ENCODE data around the gene TMEM86B. TPM values are rescaled to one million over a fixed set of nuclear protein-coding genes. Genes with fewer than 3 reads are reported as not detected.

Gene TMEM86B
- total and polyA plus RNA-seq, 5 donors from 2014 or later = 0.25 to 13.3 (median 0.66) TPM; not detected in 1

GRCh38 chr19:55256562-55257460, 28.2 kb upstream of the TMEM86B start:
- Mint-ChIP-seq H3K27ac (peak overlapping the region; percentile 94 to 99 (median 98)), H3K4me1 (peaks cover 13 to 71% (median 38%) of the 10 kb centered on the region in 4 donors), H3K9me3 (no peaks in the 10 kb centered on the region), H3K27me3 (peaks cover 4% of the 10 kb centered on the region), H3K4me3 (peak overlapping the region; percentile 97 to 99 (median 97)), H3K36me3 (peaks cover 13% of the 10 kb centered on the region)
- no peaks in the 10 kb centered on the region for H3K27me3 ChIP-seq (ENCODE audit: control insufficient read depth, insufficient read depth, low read length)
- peaks cover 70% of the 10 kb centered on the region for H3K4me1 ChIP-seq (ENCODE audit: control insufficient read depth, insufficient read depth, low read length, poor library complexity, severe bottlenecking)
- peak overlapping the region; percentile 85 for H3K4me3 ChIP-seq (ENCODE audit: low read depth, low read length)
- ATAC-seq (ENCODE audit: low read depth in 2 of 2) = no peak
- peak overlapping the region; percentile 93 for H3K27ac ChIP-seq (ENCODE audit: insufficient read depth, low read length, poor library complexity, severe bottlenecking)
- H3K9me3 ChIP-seq (ENCODE audit: control insufficient read depth in 2 of 2, low read length in 2 of 2) = no peaks in the 10 kb centered on the region
- DNase-seq = peak in 1 of 3 donors; percentile 14
- no peaks in the 10 kb centered on the region for H3K36me3 ChIP-seq (ENCODE audit: control insufficient read depth, insufficient read depth, low read length)

GRCh38 chr19:55255618-55256423, 27.3 kb upstream of the TMEM86B start:
- Histone ChIP-seq H3K4me1 (ENCODE audit: control insufficient read depth, insufficient read depth, low read length, poor library complexity, severe bottlenecking) (peaks cover 80% of the 10 kb centered on the region), H3K27ac (ENCODE audit: insufficient read depth, low read length, poor library complexity, severe bottlenecking) (peak overlapping the region; percentile 93), H3K4me3 (ENCODE audit: low read depth, low read length) (peak overlapping the region; percentile 85), H3K9me3 (ENCODE audit: control insufficient read depth in 2 of 2, low read length in 2 of 2) (no peaks in the 10 kb centered on the region), H3K27me3 (ENCODE audit: control insufficient read depth, insufficient read depth, low read length) (no peaks in the 10 kb centered on the region), H3K36me3 (ENCODE audit: control insufficient read depth, insufficient read depth, low read length) (no peaks in the 10 kb centered on the region)
- H3K4me1 Mint-ChIP-seq = peaks cover 16 to 81% (median 45%) of the 10 kb centered on the region in 4 donors
- H3K36me3 Mint-ChIP-seq = peaks cover 20% of the 10 kb centered on the region
- no peak for ATAC-seq (ENCODE audit: low read depth in 2 of 2)
- H3K4me3 Mint-ChIP-seq = peak overlapping the region; percentile 97 to 99 (median 97)
- H3K9me3 Mint-ChIP-seq = no peaks in the 10 kb centered on the region
- H3K27me3 Mint-ChIP-seq = peaks cover 4% of the 10 kb centered on the region
- peak in 2 of 3 donors; percentile 20 to 65 for DNase-seq
- H3K27ac Mint-ChIP-seq = peak overlapping the region; percentile 94 to 99 (median 98)

- no peaks in the 10 kb centered on the region for H3K27me3 ChIP-seq (ENCODE audit: control insufficient read depth, insufficient read depth, low read length)
- no peaks in the 10 kb centered on the region for H3K9me3 ChIP-seq (ENCODE audit: control insufficient read depth in 2 of 2, low read length in 2 of 2)
- H3K4me1 ChIP-seq (ENCODE audit: control insufficient read depth, insufficient read depth, low read length, poor library complexity, severe bottlenecking) = peaks cover 83% of the 10 kb centered on the region
- peak overlapping the region; percentile 93 for H3K27ac ChIP-seq (ENCODE audit: insufficient read depth, low read length, poor library complexity, severe bottlenecking)
- no peak for DNase-seq
- Mint-ChIP-seq H3K4me1 (peaks cover 16 to 83% (median 46%) of the 10 kb centered on the region in 4 donors), H3K27ac (peak overlapping the region; percentile 94 to 99 (median 98)), H3K4me3 (peak overlapping the region; percentile 97 to 99 (median 97)), H3K27me3 (peaks cover 4% of the 10 kb centered on the region), H3K36me3 (peaks cover 23% of the 10 kb centered on the region), H3K9me3 (no peaks in the 10 kb centered on the region)
- H3K36me3 ChIP-seq (ENCODE audit: control insufficient read depth, insufficient read depth, low read length) = peaks cover 6% of the 10 kb centered on the region
- H3K4me3 ChIP-seq (ENCODE audit: low read depth, low read length) = peak overlapping the region; percentile 85
- ATAC-seq (ENCODE audit: low read depth in 2 of 2) = no peak
These were observed 26.0 kb upstream of the TMEM86B start for GRCh38 chr19:55254625-55254977.

- H3K27ac ChIP-seq (ENCODE audit: insufficient read depth, low read length, poor library complexity, severe bottlenecking) = peak overlapping the region; percentile 93
- H3K4me3 ChIP-seq (ENCODE audit: low read depth, low read length) = peak overlapping the region; percentile 85
- ATAC-seq (ENCODE audit: low read depth in 2 of 2) (peak; percentile 61 to 63), DNase-seq (peak; percentile 46 to 90 (median 84))
- H3K9me3 ChIP-seq (ENCODE audit: control insufficient read depth in 2 of 2, low read length in 2 of 2) = no peaks in the 10 kb centered on the region
- Mint-ChIP-seq H3K9me3 (no peaks in the 10 kb centered on the region), H3K4me1 (peaks cover 16 to 80% (median 43%) of the 10 kb centered on the region in 4 donors), H3K36me3 (peaks cover 23% of the 10 kb centered on the region), H3K27me3 (peaks cover 4% of the 10 kb centered on the region), H3K4me3 (peak overlapping the region; percentile 97 to 99 (median 97)), H3K27ac (peak overlapping the region; percentile 94 to 98 (median 98))
- H3K27me3 ChIP-seq (ENCODE audit: control insufficient read depth, insufficient read depth, low read length) = no peaks in the 10 kb centered on the region
- peaks cover 79% of the 10 kb centered on the region for H3K4me1 ChIP-seq (ENCODE audit: control insufficient read depth, insufficient read depth, low read length, poor library complexity, severe bottlenecking)
- H3K36me3 ChIP-seq (ENCODE audit: control insufficient read depth, insufficient read depth, low read length) = peaks cover 7% of the 10 kb centered on the region
These were observed 25.5 kb upstream of the TMEM86B start for GRCh38 chr19:55253842-55254624.

- Mint-ChIP-seq H3K9me3 (no peaks in the 10 kb centered on the region), H3K4me1 (peaks cover 16 to 89% (median 52%) of the 10 kb centered on the region in 4 donors), H3K36me3 (peaks cover 23% of the 10 kb centered on the region), H3K4me3 (peak overlapping the region; percentile 97 to 99 (median 97)), H3K27me3 (peaks cover 3% of the 10 kb centered on the region), H3K27ac (peak overlapping the region; percentile 94 to 98 (median 98))
- Histone ChIP-seq H3K36me3 (ENCODE audit: control insufficient read depth, insufficient read depth, low read length) (peaks cover 16% of the 10 kb centered on the region), H3K27me3 (ENCODE audit: control insufficient read depth, insufficient read depth, low read length) (no peaks in the 10 kb centered on the region), H3K4me1 (ENCODE audit: control insufficient read depth, insufficient read depth, low read length, poor library complexity, severe bottlenecking) (peaks cover 87% of the 10 kb centered on the region), H3K9me3 (ENCODE audit: control insufficient read depth in 2 of 2, low read length in 2 of 2) (no peaks in the 10 kb centered on the region), H3K27ac (ENCODE audit: insufficient read depth, low read length, poor library complexity, severe bottlenecking) (peak overlapping the region; percentile 93), H3K4me3 (ENCODE audit: low read depth, low read length) (peak overlapping the region; percentile 85)
- no peak for DNase-seq
- ATAC-seq (ENCODE audit: low read depth in 2 of 2) = no peak
These were observed 24.4 kb upstream of the TMEM86B start for GRCh38 chr19:55252760-55253663.

GRCh38 chr19:55251341-55252081, 22.9 kb upstream of the TMEM86B start:
- Mint-ChIP-seq H3K4me1 (peaks cover 16 to 83% (median 44%) of the 10 kb centered on the region in 4 donors), H3K27ac (peak overlapping the region; percentile 94 to 99 (median 96)), H3K36me3 (peaks cover 20% of the 10 kb centered on the region), H3K4me3 (peak overlapping the region; percentile 73 to 88 (median 82)), H3K27me3 (no peaks in the 10 kb centered on the region), H3K9me3 (no peaks in the 10 kb centered on the region)
- Histone ChIP-seq H3K27ac (ENCODE audit: insufficient read depth, low read length, poor library complexity, severe bottlenecking) (peak overlapping the region; percentile 93), H3K9me3 (ENCODE audit: control insufficient read depth in 2 of 2, low read length in 2 of 2) (no peaks in the 10 kb centered on the region), H3K36me3 (ENCODE audit: control insufficient read depth, insufficient read depth, low read length) (peaks cover 27% of the 10 kb centered on the region), H3K4me1 (ENCODE audit: control insufficient read depth, insufficient read depth, low read length, poor library complexity, severe bottlenecking) (peaks cover 80% of the 10 kb centered on the region), H3K27me3 (ENCODE audit: control insufficient read depth, insufficient read depth, low read length) (no peaks in the 10 kb centered on the region), H3K4me3 (ENCODE audit: low read depth, low read length) (peak overlapping the region; percentile 61)
- ATAC-seq (ENCODE audit: low read depth in 2 of 2) (no peak), DNase-seq (peak in 2 of 3 donors; percentile 39 to 64)

Data from CD4-positive, CD25-positive, alpha-beta regulatory T cell (primary cell).